Esophagus muscularis mucosa (tissue), 4 donors: Measurements from ENCODE around the gene ZNF516. TPM values are rescaled to one million over a fixed set of nuclear protein-coding genes. Genes with fewer than 3 reads are reported as not detected.

ENCODE experiments used
- DNase-seq: peaks from one replicate; pipeline ENCODE4 v3.0.0-alpha.2; 2017; ENCODE audit errors: extremely low spot score
- H3K27ac ChIP-seq, 4 donors: fragments of 200-600 bp; sonication (generic); replicated peaks in 1 of 4; 1 replicate in 3 of 4; 2 replicates in 1 of 4; pipeline ENCODE4 v1.5.1; 2016 to 2019; ENCODE audit warnings: mild to moderate bottlenecking in 1 of 4
- H3K27me3 ChIP-seq, 4 donors: fragments of 200-600 bp; sonication (generic); one replicate each; pipeline versions ENCODE4 v1.5.1 to v1.6.0; 2016 to 2019
- H3K36me3 ChIP-seq, 4 donors: fragments of 200-600 bp; sonication (generic); one replicate each; pipeline ENCODE4 v1.5.1; 2016 to 2019
- H3K4me1 ChIP-seq, 4 donors: fragments of 200-600 bp; sonication (generic); one replicate each; pipeline ENCODE4 v1.5.1; 2016 to 2019
- H3K4me3 ChIP-seq, 4 donors: fragments of 200-600 bp; sonication (generic); 1 replicate in 2 of 4; 2 replicates in 2 of 4; pipeline ENCODE4 v1.5.1; 2016 to 2019; ENCODE audit warnings: mild to moderate bottlenecking in 4 of 4, moderate library complexity in 1 of 4
- H3K9me3 ChIP-seq, 4 donors: fragments of 200-600 bp; sonication (generic); 1 replicate in 3 of 4; 2 replicates in 1 of 4; pipeline ENCODE4 v1.5.1; 2016 to 2019
- CTCF ChIP-seq, 3 experiments: fragments of 200-600 bp in 2 of 3; fragments of 450-650 bp in 1 of 3; sonication (generic) in 2 of 3; IDR thresholded peaks; one replicate each; pipeline ENCODE4 v1.5.1; 2017 to 2019; ENCODE audit warnings: antibody characterized with exemption in 3 of 3, mild to moderate bottlenecking in 2 of 3, moderate library complexity in 1 of 3
- EP300 ChIP-seq: sonication (generic); formaldehyde crosslinking; IDR thresholded peaks from one replicate; pipeline ENCODE4 v1.6.1; 2017; ENCODE audit warnings: antibody characterized with exemption
- POLR2A ChIP-seq: fragments of 450-650 bp; IDR thresholded peaks from one replicate; pipeline ENCODE4 v1.6.1; 2017; ENCODE audit warnings: antibody characterized with exemption, moderate library complexity, mild to moderate bottlenecking, low read depth
- POLR2AphosphoS5 ChIP-seq, 2 donors: sonication (generic); formaldehyde crosslinking; IDR thresholded peaks; one replicate each; pipeline ENCODE4 v1.6.1; 2017; ENCODE audit warnings: antibody characterized with exemption in 2 of 2
- WGBS: methylation state at CpG from one replicate; pipeline ENCODE4 v1.1.5; 2018; 5-methylcytosine and 5-hydroxymethylcytosine counted together
- intact Hi-C: fragments of 100-400 bp; cut with DNase I; formaldehyde crosslinking; loops from one replicate; pipeline ENCODE4 v1.15.1; 2023
- total RNA-seq, 4 donors: library from RNA; depleted of rRNA; stranded (reverse); fragments of >200 nt; gene quantifications; one replicate each; pipeline versions ENCODE4 v1.1.0 to v1.2.1, GENCODE V29; 2016

ZNF516 gene
- total RNA-seq, 4 donors from 2014 or later = 28.5 to 44.9 (median 35.8) TPM

- Histone ChIP-seq H3K4me3 (no peak overlapping the region), H3K36me3 (peaks cover 0 to 27% (median 13%) of the 10 kb centered on the region in 4 donors), H3K27me3 (no peaks in the 10 kb centered on the region), H3K9me3 (no peaks in the 10 kb centered on the region), H3K27ac (no peak overlapping the region), H3K4me1 (peaks cover 6 to 61% (median 40%) of the 10 kb centered on the region in 4 donors)
- WGBS = 83% methylated on average over 14 of the region's 14 CpGs
- intact Hi-C loops = no loop called here
- no peak for DNase-seq
- TF ChIP-seq POLR2A (no peak), EP300 (no peak), POLR2AphosphoS5 (IDR thresholded peaks at IDR 0.05) (no peak), CTCF (IDR thresholded peaks at IDR 0.05) (no peak)
These were observed 60.6 kb downstream of the ZNF516 start for GRCh38 chr18:76434452-76434851.

GRCh38 chr18:76433788-76434187, 61.3 kb downstream of the ZNF516 start:
- 96% methylated on average over 17 of the region's 17 CpGs for WGBS
- TF ChIP-seq CTCF (IDR thresholded peaks at IDR 0.05) = no peak
- TF ChIP-seq POLR2AphosphoS5 (IDR thresholded peaks at IDR 0.05) = no peak
- TF ChIP-seq POLR2A = no peak
- no peak for TF ChIP-seq EP300
- Histone ChIP-seq H3K4me3 (no peak overlapping the region), H3K9me3 (no peaks in the 10 kb centered on the region), H3K27me3 (no peaks in the 10 kb centered on the region), H3K27ac (no peak overlapping the region), H3K36me3 (peaks cover 0 to 27% (median 13%) of the 10 kb centered on the region in 4 donors), H3K4me1 (peaks cover 12 to 63% (median 45%) of the 10 kb centered on the region in 4 donors)
- DNase-seq = no peak
- intact Hi-C loops = no loop called here

- no peaks in the 10 kb centered on the region for H3K27me3 ChIP-seq
- H3K9me3 ChIP-seq = no peaks in the 10 kb centered on the region
- DNase-seq = no peak
- no peak overlapping the region for H3K4me3 ChIP-seq
- intact Hi-C loops = no loop called here
- no peak for TF ChIP-seq EP300
- no peak for TF ChIP-seq POLR2AphosphoS5 (IDR thresholded peaks at IDR 0.05)
- TF ChIP-seq CTCF (IDR thresholded peaks at IDR 0.05) = no peak
- no peak for TF ChIP-seq POLR2A
- no peak overlapping the region for H3K27ac ChIP-seq
- peaks cover 14 to 63% (median 48%) of the 10 kb centered on the region in 4 donors for H3K4me1 ChIP-seq
- peaks cover 0 to 27% (median 13%) of the 10 kb centered on the region in 4 donors for H3K36me3 ChIP-seq
- WGBS = 94% methylated on average over 23 of the region's 25 CpGs
These were observed 61.9 kb downstream of the ZNF516 start for GRCh38 chr18:76432970-76433767.

GRCh38 chr18:76432274-76432755, 62.7 kb downstream of the ZNF516 start:
- Histone ChIP-seq H3K27me3 (no peaks in the 10 kb centered on the region), H3K36me3 (peaks cover 0 to 27% (median 13%) of the 10 kb centered on the region in 4 donors), H3K9me3 (no peaks in the 10 kb centered on the region), H3K4me3 (no peak overlapping the region), H3K4me1 (peaks cover 14 to 63% (median 47%) of the 10 kb centered on the region in 4 donors), H3K27ac (no peak overlapping the region)
- TF ChIP-seq CTCF (IDR thresholded peaks at IDR 0.05) (no peak), EP300 (no peak), POLR2A (no peak), POLR2AphosphoS5 (IDR thresholded peaks at IDR 0.05) (no peak)
- no peak for DNase-seq
- 89% methylated on average over 9 of the region's 10 CpGs for WGBS
- intact Hi-C loops = no loop called here
